Gastroesophageal sphincter (tissue), 3 donors: Measurements from ENCODE around the gene B4GALT3.

ENCODE experiments used
- POLR2AphosphoS5 ChIP-seq: sonication (generic); formaldehyde crosslinking; IDR thresholded peaks from one replicate; pipeline ENCODE4 v1.6.1; 2017; ENCODE audit warnings: antibody characterized with exemption
- TF ChIP-seq, protein P1 (sequence below), 4 experiments: fragments of 200-600 bp in 2 of 4; fragments of 450-650 bp in 2 of 4; sonication (generic) in 1 of 4; IDR thresholded peaks; one replicate each; pipeline ENCODE4 v1.5.1; 2017 to 2019; ENCODE audit warnings: antibody characterized with exemption in 4 of 4, mild to moderate bottlenecking in 2 of 4, moderate library complexity in 2 of 4

DNA sequence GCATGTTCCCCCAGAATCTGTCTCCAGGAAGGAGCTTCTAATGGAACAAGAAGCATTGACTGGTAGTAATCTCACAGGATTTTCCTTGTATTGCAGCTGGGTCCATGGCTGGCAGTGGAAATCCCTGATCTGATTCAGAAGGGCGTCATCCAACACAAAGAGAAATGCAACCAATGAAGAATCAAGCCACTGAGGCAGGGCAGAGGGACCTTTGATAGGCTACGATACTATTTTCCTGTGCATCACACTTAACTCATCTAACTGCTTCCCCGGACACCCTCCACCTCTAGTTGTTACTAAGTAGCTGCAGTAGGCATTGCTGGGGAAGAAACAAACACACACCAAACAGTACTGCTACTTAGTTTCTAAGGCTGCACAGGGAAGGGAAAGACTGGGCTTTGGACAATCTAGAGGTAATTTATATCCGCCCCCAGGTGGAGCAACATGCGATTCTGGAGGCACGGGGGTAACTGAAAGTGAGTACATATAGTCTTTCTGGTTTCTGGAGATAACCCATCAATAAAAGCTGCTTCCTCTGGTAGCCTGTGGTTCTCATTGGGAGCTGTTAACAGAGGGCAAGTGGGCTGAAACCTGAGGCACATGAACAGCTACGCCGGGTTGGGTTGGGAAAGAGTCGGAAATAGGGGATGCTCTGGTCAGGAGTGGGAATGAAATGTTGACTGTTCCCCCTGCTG, 18.8 kb downstream of the B4GALT3 start:
- TF ChIP-seq, protein P1, sequence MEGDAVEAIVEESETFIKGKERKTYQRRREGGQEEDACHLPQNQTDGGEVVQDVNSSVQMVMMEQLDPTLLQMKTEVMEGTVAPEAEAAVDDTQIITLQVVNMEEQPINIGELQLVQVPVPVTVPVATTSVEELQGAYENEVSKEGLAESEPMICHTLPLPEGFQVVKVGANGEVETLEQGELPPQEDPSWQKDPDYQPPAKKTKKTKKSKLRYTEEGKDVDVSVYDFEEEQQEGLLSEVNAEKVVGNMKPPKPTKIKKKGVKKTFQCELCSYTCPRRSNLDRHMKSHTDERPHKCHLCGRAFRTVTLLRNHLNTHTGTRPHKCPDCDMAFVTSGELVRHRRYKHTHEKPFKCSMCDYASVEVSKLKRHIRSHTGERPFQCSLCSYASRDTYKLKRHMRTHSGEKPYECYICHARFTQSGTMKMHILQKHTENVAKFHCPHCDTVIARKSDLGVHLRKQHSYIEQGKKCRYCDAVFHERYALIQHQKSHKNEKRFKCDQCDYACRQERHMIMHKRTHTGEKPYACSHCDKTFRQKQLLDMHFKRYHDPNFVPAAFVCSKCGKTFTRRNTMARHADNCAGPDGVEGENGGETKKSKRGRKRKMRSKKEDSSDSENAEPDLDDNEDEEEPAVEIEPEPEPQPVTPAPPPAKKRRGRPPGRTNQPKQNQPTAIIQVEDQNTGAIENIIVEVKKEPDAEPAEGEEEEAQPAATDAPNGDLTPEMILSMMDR (IDR thresholded peaks at IDR 0.05), result no peak
- no peak for TF ChIP-seq POLR2AphosphoS5
